Activated T-cell treated with anti-CD3 and anti-CD28 coated beads, Interleukin-2, amount 50 U/mL, for 72 hours (primary cell): ENCODE measurements around the gene ZNF804A. TPM values are rescaled to one million over a fixed set of nuclear protein-coding genes. Genes with fewer than 3 reads are reported as not detected.

Source experiments
- ATAC-seq, 2 donors: fragments of 150-1000 bp; cut with Tn5 transposase; replicated peaks in 1 of 2; 2 replicates each; pipeline ENCODE4 v1.10.0; 2021; ENCODE audit warnings: moderate library complexity in 2 of 2, mild to moderate bottlenecking in 1 of 2
- DNase-seq, 2 donors: peaks; one replicate each; pipeline ENCODE4 v3.0.0; 2021 to 2022; ENCODE audit warnings: mixed read lengths in 1 of 2
- H3K27ac Mint-ChIP-seq: one replicate; pipeline ENCODE4 v1.8.0; 2022; ENCODE audit warnings: mild to moderate bottlenecking, moderate library complexity, mixed read lengths
- H3K27me3 Mint-ChIP-seq: one replicate; pipeline ENCODE4 v1.8.0; 2022; ENCODE audit warnings: low read depth, mixed read lengths
- H3K36me3 Mint-ChIP-seq, 2 donors: one replicate each; pipeline ENCODE4 v1.8.0; 2022; ENCODE audit warnings: mixed read lengths in 2 of 2, mild to moderate bottlenecking in 1 of 2; ENCODE audit not compliant: insufficient read depth in 2 of 2
- H3K4me1 Mint-ChIP-seq: one replicate; pipeline ENCODE4 v1.8.0; 2022; ENCODE audit warnings: low read depth, mixed read lengths
- H3K4me3 Mint-ChIP-seq, 2 donors: one replicate each; pipeline ENCODE4 v1.8.0; 2022; ENCODE audit warnings: mild to moderate bottlenecking in 2 of 2, mixed read lengths in 2 of 2, moderate library complexity in 2 of 2
- H3K9me3 Mint-ChIP-seq, 2 donors: one replicate each; pipeline ENCODE4 v1.8.0; 2022; ENCODE audit warnings: mixed read lengths in 2 of 2
- total RNA-seq, 2 donors: library from RNA; stranded (reverse); gene quantifications; one replicate each; pipeline ENCODE4 v1.2.3, GENCODE V29; 2022

Gene ZNF804A
- total RNA-seq, 2 donors from 2014 or later, result not detected

- Mint-ChIP-seq H3K4me3 (no peak overlapping the region), H3K9me3 (peaks cover 1 to 2% of the 10 kb centered on the region in 2 donors), H3K27me3 (no peaks in the 10 kb centered on the region), H3K36me3 (no peaks in the 10 kb centered on the region), H3K27ac (no peak overlapping the region), H3K4me1 (no peaks in the 10 kb centered on the region)
- DNase-seq (no peak), ATAC-seq (no peak)
Observed at GRCh38 chr2:184689638-184690037, 91.3 kb downstream of the ZNF804A start.

GRCh38 chr2:184692141-184692734 is 93.9 kb downstream of the ZNF804A start:
- ATAC-seq, result no peak
- H3K4me1 Mint-ChIP-seq, result no peaks in the 10 kb centered on the region

GRCh38 chr2:184696644-184697043 is 98.3 kb downstream of the ZNF804A start:
- no peaks in the 10 kb centered on the region for H3K4me1 Mint-ChIP-seq
- H3K4me3 Mint-ChIP-seq, result no peak overlapping the region
- H3K36me3 Mint-ChIP-seq, result no peaks in the 10 kb centered on the region
- no peak overlapping the region for H3K27ac Mint-ChIP-seq
- DNase-seq (no peak), ATAC-seq (no peak)
- no peaks in the 10 kb centered on the region for H3K27me3 Mint-ChIP-seq
- no peaks in the 10 kb centered on the region for H3K9me3 Mint-ChIP-seq

More at GRCh38 chr2:184692141-184692734, 93.9 kb downstream of the ZNF804A start:
- Mint-ChIP-seq H3K9me3 (peaks cover 0 to 1% of the 10 kb centered on the region in 2 donors), H3K4me3 (no peak overlapping the region), H3K27me3 (no peaks in the 10 kb centered on the region), H3K36me3 (no peaks in the 10 kb centered on the region), H3K27ac (no peak overlapping the region)
- no peak for DNase-seq

- H3K4me1 Mint-ChIP-seq, result no peaks in the 10 kb centered on the region
- H3K9me3 Mint-ChIP-seq, result no peaks in the 10 kb centered on the region
- no peak overlapping the region for H3K4me3 Mint-ChIP-seq
- H3K36me3 Mint-ChIP-seq, result no peaks in the 10 kb centered on the region
- ATAC-seq (no peak), DNase-seq (no peak)
- H3K27ac Mint-ChIP-seq, result no peak overlapping the region
- H3K27me3 Mint-ChIP-seq, result no peaks in the 10 kb centered on the region
Observed at GRCh38 chr2:184698476-184698875, 100.1 kb downstream of the ZNF804A start.

GRCh38 chr2:184721881-184722280 is 123.6 kb downstream of the ZNF804A start:
- peaks cover 1 to 11% of the 10 kb centered on the region in 2 donors for H3K9me3 Mint-ChIP-seq
- H3K27me3 Mint-ChIP-seq, result no peaks in the 10 kb centered on the region
- H3K36me3 Mint-ChIP-seq, result no peaks in the 10 kb centered on the region
- no peak overlapping the region for H3K4me3 Mint-ChIP-seq
- H3K4me1 Mint-ChIP-seq, result no peaks in the 10 kb centered on the region
- no peak overlapping the region for H3K27ac Mint-ChIP-seq
- no peak for ATAC-seq
- DNase-seq, result no peak

GRCh38 chr2:184727813-184728212 is 129.5 kb downstream of the ZNF804A start:
- DNase-seq, result no peak
- H3K36me3 Mint-ChIP-seq, result peaks cover 0 to 2% of the 10 kb centered on the region in 2 donors
- peaks cover 2 to 5% of the 10 kb centered on the region in 2 donors for H3K9me3 Mint-ChIP-seq
- no peak overlapping the region for H3K27ac Mint-ChIP-seq
- no peak overlapping the region for H3K4me3 Mint-ChIP-seq
- H3K4me1 Mint-ChIP-seq, result no peaks in the 10 kb centered on the region
- no peak for ATAC-seq
- no peaks in the 10 kb centered on the region for H3K27me3 Mint-ChIP-seq

- Mint-ChIP-seq H3K4me3 (no peak overlapping the region), H3K27ac (no peak overlapping the region), H3K9me3 (peaks cover 2 to 5% of the 10 kb centered on the region in 2 donors), H3K4me1 (no peaks in the 10 kb centered on the region), H3K27me3 (no peaks in the 10 kb centered on the region), H3K36me3 (peaks cover 0 to 2% of the 10 kb centered on the region in 2 donors)
- DNase-seq (no peak), ATAC-seq (no peak)
Observed at GRCh38 chr2:184728411-184728810, 130.1 kb downstream of the ZNF804A start.

GRCh38 chr2:184729581-184729980 is 131.3 kb downstream of the ZNF804A start:
- no peak for ATAC-seq
- Mint-ChIP-seq H3K36me3 (peaks cover 0 to 2% of the 10 kb centered on the region in 2 donors), H3K4me3 (no peak overlapping the region), H3K27ac (no peak overlapping the region), H3K27me3 (no peaks in the 10 kb centered on the region), H3K4me1 (no peaks in the 10 kb centered on the region), H3K9me3 (peaks cover 2 to 5% of the 10 kb centered on the region in 2 donors)
- DNase-seq, result no peak

- no peaks in the 10 kb centered on the region for H3K27me3 Mint-ChIP-seq
- no peaks in the 10 kb centered on the region for H3K4me1 Mint-ChIP-seq
- peaks cover 2 to 6% of the 10 kb centered on the region in 2 donors for H3K9me3 Mint-ChIP-seq
- no peak overlapping the region for H3K27ac Mint-ChIP-seq
- no peak for ATAC-seq
- no peak for DNase-seq
- H3K4me3 Mint-ChIP-seq, result no peak overlapping the region
- H3K36me3 Mint-ChIP-seq, result peaks cover 0 to 2% of the 10 kb centered on the region in 2 donors
Observed at GRCh38 chr2:184730288-184730687, 132.0 kb downstream of the ZNF804A start.

GRCh38 chr2:184734338-184734737 is 136.0 kb downstream of the ZNF804A start:
- Mint-ChIP-seq H3K9me3 (peaks cover 2 to 6% of the 10 kb centered on the region in 2 donors), H3K27me3 (no peaks in the 10 kb centered on the region), H3K27ac (no peak overlapping the region), H3K4me1 (no peaks in the 10 kb centered on the region), H3K36me3 (peaks cover 0 to 2% of the 10 kb centered on the region in 2 donors), H3K4me3 (no peak overlapping the region)
- DNase-seq (no peak), ATAC-seq (no peak)

GRCh38 chr2:184735611-184736010 is 137.3 kb downstream of the ZNF804A start:
- Mint-ChIP-seq H3K27me3 (no peaks in the 10 kb centered on the region), H3K27ac (no peak overlapping the region), H3K4me1 (no peaks in the 10 kb centered on the region), H3K36me3 (peaks cover 0 to 2% of the 10 kb centered on the region in 2 donors), H3K9me3 (peaks cover 2 to 4% of the 10 kb centered on the region in 2 donors), H3K4me3 (no peak overlapping the region)
- ATAC-seq (no peak), DNase-seq (no peak)

- H3K27me3 Mint-ChIP-seq, result no peaks in the 10 kb centered on the region
- H3K36me3 Mint-ChIP-seq, result no peaks in the 10 kb centered on the region
- H3K4me3 Mint-ChIP-seq, result no peak overlapping the region
- no peaks in the 10 kb centered on the region for H3K4me1 Mint-ChIP-seq
- no peak overlapping the region for H3K27ac Mint-ChIP-seq
- ATAC-seq, result no peak
- peaks cover 0 to 5% of the 10 kb centered on the region in 2 donors for H3K9me3 Mint-ChIP-seq
- DNase-seq, result no peak
Observed at GRCh38 chr2:184743096-184743495, 144.8 kb downstream of the ZNF804A start.

GRCh38 chr2:184756161-184756560 is 157.8 kb downstream of the ZNF804A start:
- no peaks in the 10 kb centered on the region for H3K27me3 Mint-ChIP-seq
- H3K36me3 Mint-ChIP-seq, result no peaks in the 10 kb centered on the region
- no peak overlapping the region for H3K4me3 Mint-ChIP-seq
- H3K27ac Mint-ChIP-seq, result no peak overlapping the region
- H3K4me1 Mint-ChIP-seq, result no peaks in the 10 kb centered on the region
- ATAC-seq, result no peak
- DNase-seq, result no peak
- peaks cover 6 to 7% of the 10 kb centered on the region in 2 donors for H3K9me3 Mint-ChIP-seq

GRCh38 chr2:184756885-184757284 is 158.6 kb downstream of the ZNF804A start:
- no peaks in the 10 kb centered on the region for H3K4me1 Mint-ChIP-seq
- no peak overlapping the region for H3K27ac Mint-ChIP-seq
- H3K4me3 Mint-ChIP-seq, result no peak overlapping the region
- no peaks in the 10 kb centered on the region for H3K27me3 Mint-ChIP-seq
- ATAC-seq, result no peak
- no peak for DNase-seq
- H3K9me3 Mint-ChIP-seq, result peaks cover 1 to 7% of the 10 kb centered on the region in 2 donors
- H3K36me3 Mint-ChIP-seq, result no peaks in the 10 kb centered on the region
